HepG2 (cell line): Measurements from ENCODE around the gene CLPTM1.

ENCODE experiments used
- ATAD3A ChIP-seq: sonication (generic); formaldehyde crosslinking; IDR thresholded peaks from 2 replicates; pipeline ENCODE4 v1.4.0; 2020; ENCODE audit warnings: missing genetic modification reagents
- CTCF ChIP-seq: sonication (generic); formaldehyde crosslinking; IDR thresholded peaks from 2 replicates; pipeline ENCODE4 v1.5.0; 2020; ENCODE audit warnings: mild to moderate bottlenecking, missing genetic modification reagents, moderate library complexity
- EZH2 ChIP-seq: conservative IDR thresholded peaks from 2 replicates; pipeline ENCODE4 v1.6.1; 2012; ENCODE audit warnings: mild to moderate bottlenecking, low read depth, low read length, moderate library complexity
- GABPA ChIP-seq, 2 experiments: IDR thresholded peaks; 2 replicates each; pipeline ENCODE4 v1.6.1; 2011 to 2016; ENCODE audit warnings: low read depth in 2 of 2, low read length in 1 of 2, missing biosample characterization in 1 of 2, missing genetic modification characterization in 1 of 2
- HNRNPL ChIP-seq: fragments of 200-400 bp; formaldehyde crosslinking; IDR thresholded peaks from 2 replicates; pipeline ENCODE4 v1.6.1; 2017; ENCODE audit warnings: mild to moderate bottlenecking, low read depth, low read length
- KDM1A ChIP-seq: IDR thresholded peaks from 2 replicates; pipeline ENCODE4 v1.6.1; 2016; ENCODE audit warnings: missing compliant biosample characterization
- MAX ChIP-seq: IDR thresholded peaks from 2 replicates; pipeline ENCODE4 v1.6.1; 2012; ENCODE audit warnings: inconsistent platforms
- ZNF121 ChIP-seq: sonication (generic); formaldehyde crosslinking; IDR thresholded peaks from 2 replicates; pipeline ENCODE4 v1.5.0; 2020; ENCODE audit warnings: mild to moderate bottlenecking, missing genetic modification reagents
- ZNF549 ChIP-seq: sonication (generic); formaldehyde crosslinking; IDR thresholded peaks from 2 replicates; pipeline ENCODE4 v1.5.0; 2020; ENCODE audit warnings: missing genetic modification reagents

GRCh38 chr19:44975444-44975843 is 20.3 kb downstream of the CLPTM1 start:
- TF ChIP-seq KDM1A (CRISPR knock-in tag) (no peak), ZNF121 (no peak), ATAD3A (no peak), HNRNPL (no peak), CTCF (CRISPR knock-in tag) (no peak), ZNF549 (CRISPR knock-in tag) (no peak), GABPA (IDR thresholded peaks at IDR 0.05; ENCODE audit: low read depth, low read length) (no peak), GABPA (CRISPR knock-in tag; IDR thresholded peaks at IDR 0.05; ENCODE audit: low read depth) (no peak), MAX (no peak), EZH2 (no peak)
